Stimulated activated naive CD4-positive, alpha-beta T cell treated with Interleukin-2 at 50 U/mL for 16 hours (primary cell): ENCODE results near the gene IKZF5.

Source experiments
- DNase-seq: peaks from one replicate; lab custom pipeline; 2025; lab: John Stamatoyannopoulos, UW

The IKZF5 gene

DNA sequence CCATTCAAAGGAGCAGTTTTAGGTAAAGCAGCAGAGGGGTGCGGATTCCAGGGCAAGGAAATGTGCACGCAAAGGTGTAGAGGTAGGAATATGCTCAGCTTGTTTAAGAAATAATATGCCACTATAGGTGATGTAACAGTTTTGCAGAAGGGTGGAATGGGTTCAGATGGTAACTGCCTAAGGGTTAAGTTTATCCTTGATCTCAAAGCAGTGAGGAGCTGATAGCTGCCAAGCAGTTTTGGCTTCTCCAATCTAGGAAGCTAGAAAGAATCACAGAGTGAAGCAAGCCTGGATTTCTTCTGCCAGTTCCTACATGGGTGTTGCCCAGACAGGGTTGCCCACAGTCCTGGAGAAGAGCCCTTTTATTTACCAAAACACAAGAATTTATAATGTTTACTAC lies 6.2 kb upstream of the IKZF5 start:
- no peak for DNase-seq

GRCh38 chr10:123013456-123014419 lies 5.1 kb upstream of the IKZF5 start:
- DNase-seq, result no peak

- no peak for DNase-seq
These were observed 3.4 kb upstream of the IKZF5 start for GRCh38 chr10:123011987-123012386.

DNA sequence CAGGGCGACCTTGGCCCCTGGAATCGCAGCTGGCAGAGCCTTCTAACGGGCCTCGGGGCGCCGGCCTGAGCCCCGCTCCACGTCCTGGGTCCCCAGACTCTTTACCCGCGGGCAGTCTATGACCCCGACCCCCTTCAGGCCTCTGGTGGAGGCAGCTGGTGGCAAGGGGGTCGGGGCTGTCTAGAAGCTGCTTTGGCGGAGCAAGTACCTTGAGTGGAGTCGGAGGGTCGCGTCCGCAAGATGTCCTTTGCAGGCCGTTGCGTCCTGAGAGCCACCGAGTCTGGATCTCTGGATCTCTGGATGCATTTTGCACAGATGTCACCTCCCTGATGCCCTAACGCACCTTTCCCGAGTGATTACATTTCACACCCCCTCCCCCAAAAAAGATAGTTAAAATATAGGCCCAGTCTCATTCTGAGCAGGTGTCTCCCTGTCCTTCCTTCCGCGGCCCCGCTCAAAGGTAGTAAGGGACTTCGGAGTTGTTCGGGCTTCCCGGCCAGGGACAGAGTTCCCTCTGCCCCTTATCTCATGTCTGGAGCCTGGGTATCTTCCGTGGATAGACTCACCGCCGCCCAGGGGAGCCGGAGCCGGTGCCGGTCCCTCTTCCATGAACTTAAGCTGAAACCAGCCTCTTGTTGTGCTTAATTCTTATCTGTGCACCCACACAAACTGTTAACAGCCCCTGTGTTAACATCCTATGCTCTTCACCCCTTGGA lies 668 bp upstream of the IKZF5 start:
- no peak for DNase-seq

GRCh38 chr10:123007558-123008354 lies 839 bp downstream of the IKZF5 start:
- DNase-seq, result peak; percentile 26

DNA sequence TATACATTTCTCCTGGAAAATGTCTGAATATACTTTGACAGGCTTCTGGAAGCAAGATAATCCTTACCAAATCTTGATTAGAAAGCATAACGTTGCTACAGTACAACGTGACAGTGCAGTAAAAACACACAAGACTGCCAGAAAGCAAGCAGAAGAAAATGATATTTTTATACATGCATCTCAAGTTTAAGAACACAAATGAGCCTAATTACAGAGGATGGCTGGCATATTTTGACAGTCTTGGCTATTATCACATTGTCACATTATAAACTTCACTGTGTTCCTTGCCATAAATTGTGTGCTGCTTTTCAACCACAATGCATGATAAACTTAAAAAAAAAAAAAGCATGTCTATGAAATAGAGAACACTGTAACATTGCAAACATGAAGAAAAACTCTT lies 4.3 kb downstream of the IKZF5 start:
- no peak for DNase-seq

GRCh38 chr10:123001370-123001769 lies 7.2 kb downstream of the IKZF5 start:
- no peak for DNase-seq

- DNase-seq, result no peak
These were observed 8.4 kb downstream of the IKZF5 start for GRCh38 chr10:123000155-123000554.

GRCh38 chr10:122999347-122999746 lies 9.2 kb downstream of the IKZF5 start:
- no peak for DNase-seq

GRCh38 chr10:122998934-122999333 lies 9.7 kb downstream of the IKZF5 start:
- DNase-seq, result no peak

DNA sequence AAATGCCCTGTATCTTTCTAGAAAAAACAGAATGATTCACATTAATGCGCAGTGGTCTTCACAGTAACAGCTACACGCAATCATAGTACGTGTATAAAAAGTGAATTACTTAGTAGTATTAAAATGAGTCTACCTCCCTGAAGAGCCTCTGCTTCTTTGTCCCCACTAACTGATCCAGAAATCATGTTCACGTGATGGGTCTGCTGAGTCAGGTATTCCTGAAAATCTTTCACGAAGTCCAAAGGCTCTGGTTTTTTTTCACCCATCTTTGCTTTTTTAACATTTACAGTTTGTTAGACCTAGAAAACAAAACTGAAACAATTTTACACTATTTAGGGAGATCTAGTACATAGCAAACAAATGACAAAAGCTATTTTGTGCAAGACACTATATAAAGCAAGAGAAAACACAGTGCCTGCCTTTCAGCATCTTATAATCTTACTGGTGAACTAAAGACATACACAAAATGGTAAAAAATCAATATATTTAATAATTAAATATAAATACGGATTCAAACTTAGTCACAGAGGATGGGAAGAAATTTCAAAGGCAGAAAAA lies 10.2 kb downstream of the IKZF5 start:
- no peak for DNase-seq

- DNase-seq, result no peak
These were observed 10.7 kb downstream of the IKZF5 start for GRCh38 chr10:122997864-122998263.

DNA sequence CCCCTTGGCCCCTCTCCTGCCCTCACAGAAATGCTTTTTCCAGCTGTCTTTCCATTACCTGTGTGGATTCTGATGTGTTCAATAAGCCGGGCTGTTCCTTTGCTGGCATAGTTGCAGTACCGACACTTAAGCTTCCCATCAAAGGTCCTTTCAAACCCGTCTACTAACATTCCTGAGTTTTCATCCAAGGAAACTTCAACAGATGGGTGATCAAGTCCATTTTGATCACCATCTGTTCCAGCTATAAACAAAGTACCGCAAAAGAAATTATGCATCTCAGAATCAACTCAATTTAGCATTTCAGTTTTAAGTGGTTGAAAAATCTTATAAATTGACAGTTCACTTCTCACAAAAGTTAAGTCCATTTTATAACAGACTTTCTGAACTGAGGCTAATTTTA lies 12.7 kb downstream of the IKZF5 start:
- no peak for DNase-seq

GRCh38 chr10:122993797-122994336 lies 14.7 kb downstream of the IKZF5 start:
- no peak for DNase-seq

DNA sequence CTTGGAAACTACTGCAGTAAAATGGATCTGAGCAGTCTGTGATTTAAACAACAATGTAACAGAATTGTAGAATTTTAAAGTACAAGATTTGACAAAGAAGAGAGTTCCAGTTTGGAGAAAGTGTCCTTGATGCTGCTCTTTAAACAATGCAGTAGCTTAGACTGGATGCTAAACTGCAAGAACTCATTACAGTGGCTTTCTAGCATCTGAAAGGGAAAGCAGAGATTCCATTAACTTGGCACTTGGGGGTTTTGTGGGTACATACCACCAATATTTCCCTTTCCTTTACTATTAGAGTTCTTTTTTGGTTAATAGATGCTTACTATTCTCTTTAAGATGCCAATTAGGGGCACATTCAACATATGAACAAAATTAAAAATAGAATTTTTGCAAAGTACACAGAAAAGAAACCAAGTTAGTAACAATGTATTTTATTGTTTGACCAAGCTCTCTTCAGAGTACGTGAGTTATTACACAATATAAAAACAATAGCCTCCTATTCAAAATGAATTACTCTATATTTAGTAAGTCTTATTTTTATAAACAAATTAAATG lies 16.5 kb downstream of the IKZF5 start:
- DNase-seq, result no peak

DNA sequence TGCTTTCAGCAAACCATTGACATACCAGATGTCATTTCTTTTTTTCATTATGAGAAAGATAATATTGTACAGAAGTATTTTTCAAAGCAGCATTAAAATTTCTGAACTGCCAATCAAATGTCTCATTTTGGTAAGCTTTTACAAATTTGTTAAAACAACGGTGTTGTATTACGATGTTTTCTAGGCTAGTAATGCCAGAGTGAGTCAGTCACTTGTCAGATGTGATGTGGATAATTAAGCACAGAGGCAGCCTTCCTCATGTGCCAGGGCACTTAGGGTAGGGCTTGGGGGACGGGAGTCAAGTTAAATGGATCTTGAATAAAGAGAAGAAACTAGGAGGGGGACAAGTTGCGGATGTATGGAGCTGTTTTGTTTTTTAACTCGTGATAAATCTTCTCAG lies 18.3 kb downstream of the IKZF5 start:
- DNase-seq, result no peak

- no peak for DNase-seq
These were observed 20.1 kb downstream of the IKZF5 start for GRCh38 chr10:122988501-122988900.

- DNase-seq, result no peak
These were observed 22.3 kb downstream of the IKZF5 start for GRCh38 chr10:122986335-122986734.

- no peak for DNase-seq
These were observed 23.9 kb downstream of the IKZF5 start for GRCh38 chr10:122984708-122985107.

- DNase-seq, result no peak
These were observed 24.7 kb downstream of the IKZF5 start for GRCh38 chr10:122983898-122984297.

- DNase-seq, result no peak
These were observed 27.5 kb downstream of the IKZF5 start for GRCh38 chr10:122981066-122981464.
